ENCODE results near the gene STK11IP.

The STK11IP gene

GRCh38 chr2:219593154-219593553 is 4.5 kb upstream of the STK11IP start:
- DNase-seq: no peak

DNA sequence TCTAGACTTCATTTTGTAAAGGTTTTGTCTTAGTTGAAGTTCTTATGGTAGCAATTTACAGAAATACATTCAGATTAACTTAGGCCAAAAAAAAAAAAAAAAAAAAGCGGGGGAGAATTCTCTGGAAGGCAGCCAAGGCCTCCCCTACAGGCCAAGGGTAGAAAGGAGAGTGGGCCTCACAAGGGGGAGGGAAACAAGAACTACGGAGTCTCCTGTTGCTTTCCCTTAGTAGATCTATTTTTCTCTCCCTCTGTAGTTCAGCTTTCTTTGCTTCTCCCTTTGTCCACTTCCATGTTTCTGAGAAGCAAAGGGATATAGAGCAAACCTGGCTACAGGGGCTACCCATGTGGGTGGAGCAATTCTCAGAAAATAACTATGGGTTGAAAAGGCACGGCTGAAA is 2.4 kb upstream of the STK11IP start:
- no peak for DNase-seq

DNA sequence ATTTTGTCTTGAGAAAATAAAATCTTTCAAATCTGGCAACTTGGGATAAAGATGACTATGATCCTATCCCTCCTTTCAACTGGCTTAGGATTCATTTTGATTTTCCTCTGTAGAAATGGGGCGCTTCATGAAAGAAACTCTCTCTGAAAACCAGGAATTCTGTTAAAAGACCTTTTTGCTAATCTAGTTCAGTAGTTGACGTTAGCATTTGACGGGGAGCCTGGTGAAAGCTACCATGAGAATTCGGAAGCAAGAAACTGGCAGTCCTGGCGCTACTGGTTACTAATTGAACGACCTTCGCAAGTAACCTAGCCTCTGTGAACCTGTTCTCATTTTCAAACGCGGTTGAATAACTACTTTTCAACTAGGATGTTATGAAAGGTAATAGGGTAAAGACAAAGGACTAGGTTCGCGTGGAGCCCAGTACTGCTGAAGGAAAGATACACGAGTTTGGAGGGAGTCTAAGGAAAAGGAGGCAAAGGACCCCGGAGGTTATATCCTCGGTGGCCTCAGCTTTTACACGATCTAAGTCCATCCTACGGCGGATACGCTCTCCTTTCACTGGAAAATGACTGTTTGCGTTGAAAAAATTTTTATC is 604 bp upstream of the STK11IP start:
- no peak for DNase-seq

GRCh38 chr2:219598308-219599078 is 836 bp downstream of the STK11IP start:
- DNase-seq: no peak

GRCh38 chr2:219603771-219604170 is 6.1 kb downstream of the STK11IP start:
- peak; percentile 60 for DNase-seq

DNA sequence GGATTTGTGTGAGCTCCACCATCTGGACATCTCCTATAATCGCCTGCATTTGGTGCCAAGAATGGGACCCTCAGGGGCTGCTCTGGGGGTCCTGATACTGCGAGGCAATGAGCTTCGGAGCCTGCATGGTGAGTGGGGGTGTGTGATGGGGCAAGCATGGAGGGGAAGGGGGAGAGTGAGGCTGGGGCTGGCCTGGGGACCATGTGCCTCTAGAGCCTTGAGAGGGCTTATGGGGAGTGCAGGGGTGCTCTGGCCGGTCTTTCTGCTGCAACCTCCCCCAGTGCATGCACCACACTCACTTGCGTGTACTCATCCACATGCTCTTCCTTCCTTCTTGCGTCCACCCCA is 7.9 kb downstream of the STK11IP start:
- DNase-seq: no peak

GRCh38 chr2:219607931-219608330 is 10.3 kb downstream of the STK11IP start:
- DNase-seq: no peak

GRCh38 chr2:219608399-219608964 is 10.8 kb downstream of the STK11IP start:
- no peak for DNase-seq

DNA sequence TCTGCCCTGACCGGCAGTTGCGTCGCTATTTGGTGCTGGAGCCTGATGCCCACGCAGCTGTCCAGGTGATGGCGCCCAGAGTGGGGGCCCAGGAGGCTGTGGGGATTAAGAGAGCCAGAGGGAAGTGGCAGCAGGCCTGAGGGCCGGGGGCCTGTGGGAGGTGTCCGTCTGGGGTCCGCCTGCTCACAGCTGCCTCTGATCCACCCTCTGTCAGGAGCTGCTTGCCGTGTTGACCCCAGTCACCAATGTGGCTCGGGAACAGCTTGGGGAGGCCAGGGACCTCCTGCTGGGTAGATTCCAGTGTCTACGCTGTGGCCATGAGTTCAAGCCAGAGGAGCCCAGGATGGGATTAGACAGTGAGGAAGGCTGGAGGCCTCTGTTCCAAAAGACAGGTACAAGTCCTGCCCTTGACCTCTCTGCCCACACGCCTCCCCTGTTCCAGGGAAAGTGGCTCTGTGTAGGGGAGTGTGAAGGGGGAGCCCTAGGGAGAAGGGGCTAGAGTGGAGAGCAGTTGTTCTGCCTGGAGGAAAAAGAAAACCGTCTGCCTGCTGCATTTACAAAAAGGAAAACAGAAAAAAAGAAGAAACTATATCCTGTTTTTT is 11.6 kb downstream of the STK11IP start:
- no peak for DNase-seq

DNA sequence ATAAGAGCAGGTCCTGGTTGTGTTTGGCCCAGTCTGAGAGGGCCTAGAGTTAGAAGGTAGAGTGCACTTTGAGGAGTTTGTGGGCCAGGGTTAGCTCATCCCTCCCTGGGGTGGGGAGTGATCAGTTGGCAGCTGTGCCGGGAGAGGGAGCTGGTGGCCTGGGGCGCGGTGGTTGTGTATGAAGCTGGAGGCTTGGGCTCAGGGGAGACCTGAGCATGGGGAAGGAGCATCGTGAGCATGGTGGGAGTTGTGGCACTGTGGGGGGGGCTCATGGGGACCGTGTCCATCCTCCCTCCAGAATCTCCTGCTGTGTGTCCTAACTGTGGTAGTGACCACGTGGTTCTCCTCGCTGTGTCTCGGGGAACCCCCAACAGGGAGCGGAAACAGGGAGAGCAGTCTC is 13.6 kb downstream of the STK11IP start:
- DNase-seq: no peak

- DNase-seq: no peak
Observed at GRCh38 chr2:219611866-219612576, 14.4 kb downstream of the STK11IP start.

DNA sequence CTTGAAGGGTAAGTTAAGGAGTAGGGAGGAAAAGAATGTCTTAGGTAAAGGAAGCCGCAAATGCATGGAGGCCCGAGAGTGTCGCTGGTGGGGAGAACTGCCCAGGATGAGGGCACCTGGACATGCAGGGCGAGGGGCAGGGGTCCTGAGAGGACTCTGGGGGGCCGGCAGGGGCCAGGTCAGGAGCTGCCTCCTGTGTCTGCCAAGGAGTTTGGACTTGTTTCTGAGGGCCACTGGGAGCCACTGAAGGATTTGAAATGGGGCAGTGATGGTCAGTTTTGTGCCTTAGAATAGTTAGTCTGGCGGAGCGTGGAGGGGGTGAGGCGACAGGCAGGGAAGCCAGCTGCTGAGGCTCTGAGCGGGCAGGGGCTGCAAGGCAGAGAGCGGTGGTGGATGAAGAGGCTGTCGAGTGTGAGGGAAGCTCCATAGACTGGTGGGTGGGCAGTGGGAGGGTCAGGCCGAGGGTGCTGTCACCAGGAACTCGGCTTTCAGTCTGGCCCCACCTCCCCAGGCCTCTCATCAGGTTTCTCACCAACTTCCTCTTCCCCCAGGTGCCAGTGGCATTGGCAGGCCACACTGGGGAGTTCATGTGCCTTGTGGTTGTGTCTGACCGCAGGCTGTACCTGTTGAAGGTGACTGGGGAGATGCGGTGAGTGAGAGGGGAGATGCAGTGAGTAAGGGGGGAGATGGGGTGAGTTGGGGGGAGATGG is 15.1 kb downstream of the STK11IP start:
- DNase-seq: no peak

DNA sequence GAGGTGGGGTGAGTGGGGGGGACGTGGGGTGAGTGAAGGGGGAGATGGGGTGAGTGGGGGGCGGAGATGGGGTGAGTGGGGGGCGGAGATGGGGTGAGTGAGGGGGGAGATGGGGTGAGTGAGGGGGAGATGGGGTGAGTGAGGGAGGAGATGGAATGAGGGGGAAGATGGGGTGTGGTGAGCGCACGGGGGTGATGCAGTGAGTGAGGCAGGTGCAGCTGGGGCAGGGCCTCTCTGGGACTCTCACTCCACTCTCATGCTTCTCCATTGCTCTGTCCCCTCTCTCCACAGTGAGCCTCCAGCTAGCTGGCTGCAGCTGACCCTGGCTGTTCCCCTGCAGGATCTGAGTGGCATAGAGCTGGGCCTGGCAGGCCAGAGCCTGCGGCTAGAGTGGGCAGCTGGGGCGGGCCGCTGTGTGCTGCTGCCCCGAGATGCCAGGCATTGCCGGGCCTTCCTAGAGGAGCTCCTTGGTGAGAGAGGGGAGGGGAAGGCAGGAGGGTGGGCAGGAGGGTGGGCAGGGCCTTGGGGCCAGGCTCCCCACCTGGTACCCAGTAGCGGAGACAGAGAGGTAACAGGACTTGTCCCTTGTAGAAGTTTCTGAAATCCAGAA is 15.9 kb downstream of the STK11IP start:
- no peak for DNase-seq

DNA sequence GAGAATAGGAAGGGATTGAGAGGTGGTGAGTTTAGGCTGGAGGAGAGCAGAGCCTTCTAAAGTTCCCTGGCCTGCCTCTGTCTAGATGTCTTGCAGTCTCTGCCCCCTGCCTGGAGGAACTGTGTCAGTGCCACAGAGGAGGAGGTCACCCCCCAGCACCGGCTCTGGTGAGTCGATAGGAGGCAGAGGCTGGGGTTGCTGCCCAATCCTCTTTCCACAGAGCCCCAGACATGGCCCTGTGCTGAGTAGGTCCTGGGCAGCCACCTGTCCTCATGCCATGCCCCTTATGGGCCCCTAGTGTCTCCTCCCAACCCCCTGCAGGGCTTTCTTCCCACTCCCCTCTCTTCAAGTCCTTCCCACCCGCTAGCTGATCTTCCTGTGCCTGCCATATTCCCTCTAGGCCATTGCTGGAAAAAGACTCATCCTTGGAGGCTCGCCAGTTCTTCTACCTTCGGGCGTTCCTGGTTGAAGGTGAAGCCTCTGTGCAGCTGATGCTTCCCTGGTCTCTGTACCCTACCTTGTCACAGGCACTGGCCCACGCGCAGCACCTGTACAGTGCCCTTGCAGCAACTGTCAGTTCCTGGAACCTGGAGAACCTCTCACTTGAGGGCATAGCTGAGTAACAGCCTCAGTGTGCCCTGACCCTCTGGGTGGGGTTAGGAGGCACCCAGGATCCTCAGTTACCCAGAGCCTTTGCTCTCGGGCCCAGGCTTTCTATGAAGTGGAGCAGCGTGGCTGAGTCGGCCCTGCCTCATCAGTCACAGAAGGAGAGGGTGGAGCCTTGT is 16.6 kb downstream of the STK11IP start:
- DNase-seq: no peak

GRCh38 chr2:219615036-219615435 is 17.4 kb downstream of the STK11IP start:
- no peak for DNase-seq

GRCh38 chr2:219615894-219616293 is 18.2 kb downstream of the STK11IP start:
- no peak for DNase-seq

DNA sequence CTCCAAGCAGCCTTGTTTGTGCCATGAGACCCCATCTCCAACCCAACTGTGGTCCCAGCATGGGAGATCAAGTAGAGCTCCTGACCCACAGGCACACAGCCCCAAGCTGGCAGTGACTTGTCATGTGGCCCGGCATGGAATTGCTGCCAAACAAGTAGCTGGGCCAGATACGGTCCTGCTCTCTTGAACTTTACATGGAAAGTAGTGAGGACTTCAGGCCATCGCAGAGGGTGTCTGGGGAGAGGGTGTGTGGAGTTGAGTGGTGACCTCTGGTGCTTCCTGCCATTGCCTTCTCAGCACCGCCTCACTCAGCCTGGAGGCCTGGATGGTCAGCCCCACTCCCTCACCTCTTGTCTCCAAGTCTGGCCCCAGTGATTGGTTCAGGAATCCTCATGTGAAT is 18.9 kb downstream of the STK11IP start:
- no peak for DNase-seq

DNA sequence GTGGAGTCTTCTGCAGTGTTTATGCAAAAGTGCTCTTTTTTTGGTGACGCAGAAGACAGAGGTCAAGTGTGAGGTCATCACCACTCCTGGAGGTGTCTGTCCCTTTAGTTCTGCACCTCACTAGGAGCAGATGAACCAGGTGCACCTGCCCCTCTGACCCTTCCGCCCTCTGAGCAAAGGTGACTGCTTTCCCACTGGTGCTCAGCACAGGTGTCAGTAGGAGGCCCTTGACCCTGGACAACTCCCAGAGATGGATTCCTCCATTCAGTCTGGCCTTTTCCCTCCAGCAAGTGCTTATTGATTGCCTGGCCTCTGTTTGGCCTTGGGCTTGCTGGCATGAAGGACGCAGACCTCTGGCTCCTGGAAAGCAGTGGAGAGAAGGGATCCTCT is 21.1 kb downstream of the STK11IP start:
- no peak for DNase-seq

DNA sequence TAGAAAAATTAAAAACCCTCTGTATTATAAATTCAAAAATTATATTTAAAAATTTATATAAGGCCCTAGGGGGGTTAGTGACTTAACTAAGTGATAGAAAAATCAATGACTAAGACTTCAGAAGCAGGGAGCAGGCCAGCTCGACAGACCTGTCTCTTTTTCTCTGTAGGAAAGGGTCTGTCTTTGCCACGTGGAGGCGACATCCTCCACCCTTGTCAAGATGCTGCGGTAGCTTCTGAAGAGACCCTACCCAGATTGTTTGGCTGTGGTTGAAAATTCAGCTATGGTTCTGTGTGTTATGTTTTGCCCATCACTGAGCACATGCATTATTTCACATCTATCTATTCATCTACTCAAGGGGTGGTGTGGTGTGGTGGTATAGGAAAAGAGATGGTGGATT is 21.6 kb downstream of the STK11IP start:
- no peak for DNase-seq

DNA sequence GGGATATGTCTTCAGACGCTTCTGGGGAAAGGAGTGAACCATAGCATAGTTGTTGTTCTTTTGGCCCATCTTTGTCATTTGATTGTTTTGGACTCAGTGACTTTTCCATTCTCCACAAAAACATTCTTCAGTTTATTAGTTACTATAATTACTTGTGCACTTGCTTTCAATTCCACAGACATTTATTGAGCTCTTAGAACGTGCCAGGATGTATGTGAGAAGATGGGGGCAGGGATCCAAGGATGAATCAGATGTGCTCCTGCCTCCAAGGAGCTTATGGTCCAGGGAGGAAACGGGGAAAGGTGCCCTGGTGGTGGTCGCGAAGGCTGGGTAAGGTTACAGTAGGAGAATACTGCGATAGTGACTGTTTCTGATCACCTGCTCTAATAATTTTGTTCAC is 22.9 kb downstream of the STK11IP start:
- no peak for DNase-seq

DNA sequence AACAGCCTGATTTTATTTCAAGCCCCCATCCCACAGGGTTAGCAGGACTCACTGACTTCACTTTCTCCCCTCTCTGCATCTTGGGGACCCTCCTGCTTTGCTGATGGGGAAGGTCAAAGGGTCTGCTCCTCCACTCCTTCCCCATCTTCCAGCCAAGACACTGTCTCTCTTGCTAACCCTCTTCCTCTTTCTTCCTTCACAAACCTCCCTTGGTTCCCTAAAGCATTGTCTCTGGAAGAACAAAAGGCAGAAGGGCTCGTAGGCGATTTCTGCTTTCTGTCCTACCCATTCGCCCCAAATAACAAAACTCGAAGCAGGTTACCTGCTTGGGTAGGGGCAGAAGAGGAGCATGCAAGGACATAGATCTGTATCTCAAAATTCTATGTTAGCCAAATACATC is 24.3 kb downstream of the STK11IP start:
- DNase-seq: no peak

DNA sequence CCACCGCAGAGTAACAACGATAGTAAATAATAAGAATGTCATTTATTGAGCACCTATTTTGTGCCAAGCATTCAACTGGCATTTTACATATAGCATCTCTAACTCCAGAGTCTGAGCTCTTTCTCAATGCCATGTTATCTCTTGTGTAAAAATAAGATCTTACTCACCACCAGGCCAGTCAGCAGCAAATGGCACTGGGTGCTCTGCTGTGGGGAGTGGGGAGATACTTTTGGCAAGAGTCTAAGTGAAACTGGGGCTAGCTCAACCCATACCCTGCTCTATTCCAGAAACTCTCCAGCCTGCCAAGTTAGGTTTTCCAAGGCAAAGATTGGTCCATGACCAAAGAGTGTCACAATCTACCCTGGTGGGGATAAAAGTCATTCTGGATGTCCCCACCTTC is 24.8 kb downstream of the STK11IP start:
- no peak for DNase-seq
